ENCODE results near the gene DDX3X.

DNA sequence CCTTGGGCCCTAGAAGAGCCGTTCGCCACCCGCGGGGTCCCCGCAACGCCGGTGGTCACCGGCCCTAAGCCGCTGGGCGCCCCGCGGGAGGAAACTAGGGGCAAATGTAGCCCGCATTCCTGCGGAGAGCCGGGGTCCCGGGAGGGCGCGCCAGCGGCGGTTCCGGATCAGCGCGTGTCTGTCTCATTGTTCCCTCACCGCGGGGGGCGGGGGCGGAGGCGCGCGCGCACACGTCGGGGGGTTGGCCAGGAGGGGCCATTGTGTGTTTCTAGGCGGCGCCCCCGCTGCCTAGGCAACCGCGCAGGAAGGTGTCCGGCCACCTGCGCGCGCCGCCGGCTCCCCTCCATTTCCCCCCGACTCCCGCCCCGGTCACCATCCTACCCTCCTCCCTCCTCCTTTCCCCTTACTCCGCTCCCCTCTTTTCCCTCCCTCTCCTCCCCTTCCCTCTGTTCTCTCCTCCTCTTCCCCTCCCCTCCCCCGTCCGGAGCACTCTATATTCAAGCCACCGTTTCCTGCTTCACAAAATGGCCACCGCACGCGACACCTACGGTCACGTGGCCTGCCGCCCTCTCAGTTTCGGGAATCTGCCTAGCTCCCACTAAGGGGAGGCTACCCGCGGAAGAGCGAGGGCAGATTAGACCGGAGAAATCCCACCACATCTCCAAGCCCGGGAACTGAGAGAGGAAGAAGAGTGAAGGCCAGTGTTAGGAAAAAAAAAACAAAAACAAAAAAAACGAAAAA, 789 bp upstream of the DDX3X start:
- TF ChIP-seq, protein P1, sequence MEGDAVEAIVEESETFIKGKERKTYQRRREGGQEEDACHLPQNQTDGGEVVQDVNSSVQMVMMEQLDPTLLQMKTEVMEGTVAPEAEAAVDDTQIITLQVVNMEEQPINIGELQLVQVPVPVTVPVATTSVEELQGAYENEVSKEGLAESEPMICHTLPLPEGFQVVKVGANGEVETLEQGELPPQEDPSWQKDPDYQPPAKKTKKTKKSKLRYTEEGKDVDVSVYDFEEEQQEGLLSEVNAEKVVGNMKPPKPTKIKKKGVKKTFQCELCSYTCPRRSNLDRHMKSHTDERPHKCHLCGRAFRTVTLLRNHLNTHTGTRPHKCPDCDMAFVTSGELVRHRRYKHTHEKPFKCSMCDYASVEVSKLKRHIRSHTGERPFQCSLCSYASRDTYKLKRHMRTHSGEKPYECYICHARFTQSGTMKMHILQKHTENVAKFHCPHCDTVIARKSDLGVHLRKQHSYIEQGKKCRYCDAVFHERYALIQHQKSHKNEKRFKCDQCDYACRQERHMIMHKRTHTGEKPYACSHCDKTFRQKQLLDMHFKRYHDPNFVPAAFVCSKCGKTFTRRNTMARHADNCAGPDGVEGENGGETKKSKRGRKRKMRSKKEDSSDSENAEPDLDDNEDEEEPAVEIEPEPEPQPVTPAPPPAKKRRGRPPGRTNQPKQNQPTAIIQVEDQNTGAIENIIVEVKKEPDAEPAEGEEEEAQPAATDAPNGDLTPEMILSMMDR (conservative IDR thresholded peaks at IDR 0.05; ENCODE audit: low read length): no peak
- TF ChIP-seq EZH2phosphoT487 (IDR thresholded peaks at IDR 0.05; ENCODE audit: borderline replicate concordance): no peak
